Measurements from ENCODE around the gene ROM1. TPM values are rescaled to one million over a fixed set of nuclear protein-coding genes. Genes with fewer than 3 reads are reported as not detected.
"Not testable (repeated sequence)": the region's sequence is repeated elsewhere in the genome, so short reads cannot be mapped to it uniquely, and the experiment has no call there.

Gene ROM1
- total RNA-seq, 1 donor from 2014 or later, result 9.9 TPM

DNA sequence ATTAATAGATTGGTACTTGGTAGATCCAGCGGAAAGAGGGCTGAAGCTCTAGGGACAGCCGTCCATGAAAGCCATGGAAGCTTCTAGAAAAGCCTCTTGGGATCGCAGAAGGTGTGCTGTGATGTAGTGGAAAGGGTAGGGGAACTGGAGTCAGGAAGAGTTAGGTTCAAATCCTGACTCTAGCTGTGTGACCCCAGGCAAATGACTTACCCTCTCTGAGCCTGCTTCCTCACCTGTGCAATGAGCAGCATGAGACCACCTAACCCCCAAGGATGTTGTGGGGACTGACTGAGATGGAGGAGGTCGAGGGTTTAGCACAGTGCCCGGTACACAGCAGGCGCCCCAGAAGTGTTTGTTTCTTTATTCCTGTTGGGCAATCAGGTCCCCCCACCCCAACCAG, 2.7 kb upstream of the ROM1 start:
- no peak for DNase-seq (ENCODE audit: low spot score)

DNA sequence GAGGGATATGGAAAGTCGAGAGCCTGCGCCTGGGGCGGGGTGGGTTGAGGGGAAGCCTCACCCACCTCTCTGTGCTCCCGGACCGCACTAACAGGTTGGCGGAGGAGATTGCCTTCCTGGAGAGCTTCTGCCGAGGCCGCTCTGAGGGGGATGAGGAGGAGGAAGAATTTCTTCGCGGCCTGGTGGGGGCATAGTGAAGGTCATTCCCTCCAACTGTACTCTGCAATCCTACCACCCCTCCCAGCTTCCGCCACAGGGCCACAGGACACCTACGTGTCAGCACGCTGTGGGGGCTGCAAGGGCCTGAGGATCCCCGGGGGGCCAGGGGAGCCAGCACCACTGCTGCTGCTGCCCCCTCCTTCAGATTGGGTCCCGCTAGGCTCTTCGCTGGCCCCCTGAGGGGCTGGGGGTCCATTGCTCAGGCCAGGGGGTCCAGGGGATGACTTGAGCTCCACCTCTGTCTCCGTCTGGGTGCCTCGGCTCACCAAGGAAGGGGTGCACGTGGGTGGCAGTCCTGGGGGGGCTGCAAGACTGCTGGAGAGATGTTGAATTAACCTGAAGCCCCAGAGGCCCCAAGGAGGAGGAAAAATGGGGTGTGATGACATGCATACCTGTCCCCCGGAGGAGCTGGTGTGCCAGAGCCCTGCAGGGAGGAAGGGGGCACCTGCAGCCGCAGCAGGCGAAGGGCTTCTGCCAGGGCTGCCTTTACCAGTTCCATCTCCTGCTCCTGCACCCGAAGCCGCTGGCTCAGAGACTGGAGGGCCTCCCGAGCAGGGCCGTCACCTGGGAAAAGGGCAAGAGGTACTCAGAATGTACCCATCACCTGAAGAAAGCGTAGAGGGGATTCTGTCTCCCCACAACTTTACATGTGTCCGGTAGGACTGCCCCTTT, 2.0 kb upstream of the ROM1 start:
- no peak for DNase-seq (ENCODE audit: low spot score)

DNA sequence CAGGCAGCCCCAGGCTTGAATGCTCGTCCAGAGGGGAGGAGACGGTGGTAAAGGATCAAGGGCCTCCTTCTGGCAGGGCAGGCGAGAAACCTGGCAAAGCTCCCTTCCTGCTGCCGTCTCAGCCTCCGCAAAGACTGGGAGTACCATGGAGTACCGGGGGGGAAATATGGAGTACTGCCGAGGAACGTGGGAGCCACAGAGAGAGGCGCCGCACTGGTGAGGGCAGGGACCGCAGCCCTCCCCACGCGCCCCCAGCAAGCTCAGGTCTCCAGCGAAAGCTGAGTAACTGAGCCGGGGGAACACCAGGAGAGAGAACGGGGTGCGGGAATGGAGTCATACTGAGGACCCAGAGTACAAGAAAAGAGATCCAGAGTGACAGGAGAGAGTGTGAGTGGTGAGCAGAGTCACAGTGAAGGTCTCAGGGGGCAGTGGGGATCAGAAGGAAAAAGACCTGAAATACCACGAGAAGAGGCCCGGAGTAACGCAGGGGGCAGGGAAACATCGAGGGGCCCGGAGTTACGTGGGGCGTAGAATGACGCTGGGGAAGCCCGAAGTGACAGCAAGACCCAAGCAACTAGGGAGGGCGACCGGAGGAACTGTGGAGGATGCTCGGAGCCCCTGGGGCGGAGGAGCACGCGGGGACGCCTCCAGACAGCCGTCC, 1.2 kb upstream of the ROM1 start:
- no peak for DNase-seq (ENCODE audit: low spot score)

DNA sequence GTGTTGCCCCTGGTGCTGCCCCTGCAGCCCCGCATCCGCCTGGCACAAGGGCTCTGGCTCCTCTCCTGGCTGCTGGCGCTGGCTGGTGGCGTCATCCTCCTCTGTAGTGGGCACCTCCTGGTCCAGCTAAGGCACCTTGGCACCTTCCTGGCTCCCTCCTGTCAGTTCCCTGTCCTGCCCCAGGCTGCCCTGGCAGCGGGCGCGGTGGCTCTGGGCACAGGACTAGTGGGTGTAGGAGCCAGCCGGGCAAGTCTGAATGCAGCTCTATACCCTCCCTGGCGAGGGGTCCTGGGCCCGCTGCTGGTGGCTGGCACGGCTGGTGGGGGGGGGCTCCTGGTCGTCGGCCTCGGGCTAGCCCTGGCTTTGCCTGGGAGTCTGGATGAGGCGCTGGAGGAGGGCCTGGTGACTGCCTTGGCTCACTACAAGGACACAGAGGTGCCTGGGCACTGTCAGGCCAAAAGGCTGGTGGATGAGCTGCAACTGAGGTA, 278 bp downstream of the ROM1 start:
- no peak for DNase-seq (ENCODE audit: low spot score)

DNA sequence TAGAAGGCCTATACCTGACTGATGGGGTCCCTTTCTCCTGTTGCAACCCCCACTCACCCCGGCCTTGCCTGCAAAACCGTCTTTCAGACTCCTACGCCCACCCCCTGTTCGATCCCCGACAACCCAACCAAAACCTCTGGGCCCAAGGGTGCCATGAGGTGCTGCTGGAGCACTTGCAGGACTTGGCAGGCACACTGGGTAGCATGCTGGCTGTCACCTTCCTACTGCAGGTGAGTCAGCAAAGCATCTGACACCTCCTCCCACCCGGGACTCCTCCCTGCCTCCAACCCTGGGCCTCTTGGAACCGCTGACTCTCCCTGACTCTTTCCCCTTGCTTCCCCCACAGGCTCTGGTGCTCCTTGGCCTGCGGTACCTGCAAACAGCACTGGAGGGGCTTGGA, 1.2 kb downstream of the ROM1 start:
- peak; percentile 65 for DNase-seq (ENCODE audit: low spot score)

DNA sequence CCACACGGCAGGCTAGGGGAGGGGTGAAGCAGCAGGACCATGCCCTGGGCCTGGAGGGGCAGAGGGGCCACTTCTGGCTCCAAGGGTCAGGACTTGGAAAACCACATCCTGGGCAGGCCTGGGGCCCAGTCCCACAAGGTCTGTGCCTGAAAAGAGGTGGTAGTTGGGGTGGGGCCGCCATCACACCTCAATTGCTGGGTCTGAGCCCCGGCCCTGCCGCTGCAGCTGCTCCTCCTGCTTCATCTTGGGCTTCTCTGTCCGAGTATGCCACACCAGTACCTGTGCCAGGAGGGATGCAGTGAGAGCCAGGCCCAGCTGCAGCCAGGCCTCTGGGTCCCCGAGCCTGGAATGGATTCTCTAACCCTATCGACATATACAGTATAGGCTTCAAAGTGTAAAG, 2.5 kb downstream of the ROM1 start:
- no peak for DNase-seq (ENCODE audit: low spot score)

DNA sequence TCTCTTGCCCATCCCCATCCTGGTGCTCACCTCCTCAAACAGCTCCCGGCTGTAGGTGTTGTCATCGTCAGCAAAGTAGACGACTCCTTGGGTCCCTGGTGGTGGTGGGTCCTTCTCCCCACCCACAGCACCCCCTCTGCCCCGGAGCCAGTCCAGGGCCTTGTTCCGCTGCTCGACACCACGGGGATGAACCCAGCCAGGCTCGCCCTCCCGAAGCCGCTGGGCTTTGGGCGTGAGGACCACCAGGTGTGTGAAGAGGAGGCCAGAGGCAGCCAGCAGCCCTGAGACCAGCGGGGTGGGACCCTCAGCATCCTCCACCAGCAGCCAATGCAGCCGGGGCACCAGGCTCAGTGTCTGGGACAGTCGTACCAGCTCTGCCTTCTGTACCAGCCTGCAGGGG, 3.9 kb downstream of the ROM1 start:
- DNase-seq (ENCODE audit: low spot score), result not testable (repeated sequence)

DNA sequence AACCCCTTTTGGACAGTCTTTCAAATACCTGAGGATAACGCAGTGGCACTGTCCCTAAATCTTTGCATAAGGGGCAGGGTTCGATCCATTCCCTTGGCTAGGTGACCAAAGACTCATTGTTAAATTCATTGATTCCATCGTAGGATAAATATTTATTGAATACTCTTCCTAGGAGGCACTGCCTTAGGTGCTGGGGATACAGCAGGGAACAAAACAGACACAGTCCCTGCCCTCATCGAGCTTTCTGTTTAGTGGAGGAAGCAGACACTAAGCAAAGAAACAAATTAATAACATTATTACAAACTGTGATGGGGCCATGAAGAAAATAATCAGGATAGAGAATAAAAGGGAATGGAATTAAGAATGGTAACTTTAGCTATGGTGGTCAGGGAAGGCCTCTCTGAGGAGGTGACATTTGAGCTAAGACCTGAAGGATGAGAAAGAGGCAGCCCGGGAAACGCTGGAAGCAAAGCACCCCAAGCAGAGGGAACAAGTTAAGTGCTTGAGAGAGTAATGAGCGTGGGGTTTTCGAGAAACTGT, 8.0 kb downstream of the ROM1 start:
- DNase-seq (ENCODE audit: low spot score), result no peak

DNA sequence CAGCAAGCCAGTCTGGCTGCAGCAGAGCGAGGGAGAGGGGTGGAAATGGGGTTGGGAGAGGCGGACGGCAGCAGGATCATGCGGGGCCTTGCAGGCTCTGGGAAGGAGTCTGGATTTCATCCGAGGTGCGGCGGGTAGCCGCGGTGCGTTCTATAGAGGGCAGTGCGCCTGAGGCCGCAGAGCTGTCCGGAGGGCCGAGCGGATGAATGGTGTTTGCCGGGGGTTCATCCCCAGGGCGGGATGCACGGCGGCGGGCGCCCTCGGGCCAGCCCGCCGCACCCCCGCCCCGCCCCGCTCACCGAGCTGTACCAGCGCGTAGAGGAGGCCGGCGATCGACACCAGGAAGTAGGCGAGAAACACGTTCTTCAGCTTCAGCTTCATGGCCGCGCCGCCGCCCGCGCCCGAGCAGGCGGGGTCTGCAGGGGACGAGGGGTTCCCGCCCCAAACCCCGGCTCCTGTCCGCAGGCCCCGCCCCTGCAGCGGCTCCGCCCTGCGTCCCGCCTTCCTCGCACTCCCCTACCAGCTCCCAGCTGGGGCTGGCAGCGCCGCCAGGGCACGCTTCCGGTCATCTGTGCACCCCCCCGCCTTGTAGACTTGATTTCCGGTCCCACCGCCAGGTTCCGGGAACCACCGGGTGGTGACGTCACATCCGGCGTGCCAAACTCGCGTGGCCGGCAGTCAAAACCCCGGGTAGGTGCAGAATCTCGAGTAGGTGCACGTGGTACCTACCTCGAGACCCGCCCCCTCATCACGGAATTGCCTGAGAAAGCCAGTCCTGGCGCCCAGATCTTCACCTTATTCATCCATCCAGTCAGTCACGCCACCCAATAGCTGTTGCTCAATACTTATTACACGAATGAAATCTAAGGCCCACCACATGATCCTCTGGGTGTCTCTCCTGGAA, 8.8 kb downstream of the ROM1 start, which contains the start of gene B3GAT3:
Gene B3GAT3, minus strand, starts transcription at position 420 of the 904 bp plus-strand sequence. Its CDS starts 39 bp downstream, at position 381.
- peak; percentile 98 for DNase-seq (ENCODE audit: low spot score)

DNA sequence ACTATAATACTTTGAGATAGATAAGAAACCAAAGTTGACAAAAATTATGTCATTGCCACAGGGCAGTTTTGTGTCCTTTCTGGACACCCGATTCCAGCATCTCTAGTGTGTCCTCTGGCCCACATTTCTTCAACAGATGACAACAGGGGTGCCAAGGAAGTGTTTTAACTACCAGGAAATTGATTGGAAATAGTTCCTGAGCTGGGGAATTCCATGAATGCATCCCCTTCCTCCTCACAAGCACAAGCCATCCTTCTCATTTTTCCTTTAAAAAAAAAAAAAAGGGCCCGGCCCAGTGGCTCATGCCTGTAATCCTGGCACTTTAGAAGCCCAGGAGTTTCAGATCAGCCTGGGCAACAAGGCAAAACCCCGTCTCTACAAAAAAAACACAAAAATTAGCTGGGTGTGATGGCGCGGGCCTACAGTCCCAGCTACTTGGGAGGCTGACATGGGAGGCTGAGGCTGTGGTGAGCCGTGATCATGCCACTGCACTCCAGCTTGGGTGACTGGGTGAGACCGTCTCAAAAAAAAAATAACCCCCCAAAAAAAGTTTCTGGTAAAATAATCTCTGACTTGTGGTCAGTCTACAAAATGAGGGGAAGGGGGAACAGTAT, 9.5 kb downstream of the ROM1 start:
- no peak for DNase-seq (ENCODE audit: low spot score)

DNA sequence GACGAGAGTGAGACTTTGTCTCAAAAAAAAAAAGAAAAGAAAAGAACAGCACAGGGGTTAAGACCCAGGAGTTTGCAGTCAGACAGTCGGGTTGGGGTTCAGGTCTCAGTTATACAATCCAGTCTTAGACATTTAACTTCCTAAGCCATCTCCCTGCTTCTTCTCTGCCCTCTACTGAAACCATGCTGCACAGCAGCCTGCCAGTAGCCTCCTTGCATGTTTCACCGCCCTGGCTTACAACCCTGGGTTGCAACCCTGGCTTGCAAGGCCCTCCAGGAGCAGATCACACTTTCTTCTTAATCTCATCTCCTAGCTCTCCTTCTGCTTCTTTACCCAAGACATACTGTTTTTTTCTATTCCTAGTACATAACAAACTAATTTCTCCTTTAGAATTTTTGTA, 14.7 kb downstream of the ROM1 start:
- DNase-seq (ENCODE audit: low spot score), result no peak

DNA sequence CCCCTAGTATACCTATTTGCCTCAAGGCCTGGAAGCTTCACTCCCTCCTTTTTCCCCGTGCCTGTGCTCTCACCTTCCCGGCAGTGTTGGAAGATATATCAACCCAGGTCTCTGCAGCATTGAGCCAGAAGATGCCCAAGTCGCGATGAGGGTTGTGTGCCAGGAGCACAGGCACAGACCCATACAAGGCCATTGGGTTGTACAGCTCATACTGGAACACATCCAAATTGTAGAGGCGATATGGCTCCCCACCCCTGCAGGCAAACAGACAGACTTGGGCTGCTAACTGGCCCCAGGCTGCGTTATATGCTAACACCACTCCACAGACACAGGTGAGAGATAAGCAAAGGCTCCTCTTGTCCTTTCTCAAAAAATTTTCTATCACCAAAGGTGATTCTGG, 19.4 kb downstream of the ROM1 start:
- no peak for DNase-seq (ENCODE audit: low spot score)

DNA sequence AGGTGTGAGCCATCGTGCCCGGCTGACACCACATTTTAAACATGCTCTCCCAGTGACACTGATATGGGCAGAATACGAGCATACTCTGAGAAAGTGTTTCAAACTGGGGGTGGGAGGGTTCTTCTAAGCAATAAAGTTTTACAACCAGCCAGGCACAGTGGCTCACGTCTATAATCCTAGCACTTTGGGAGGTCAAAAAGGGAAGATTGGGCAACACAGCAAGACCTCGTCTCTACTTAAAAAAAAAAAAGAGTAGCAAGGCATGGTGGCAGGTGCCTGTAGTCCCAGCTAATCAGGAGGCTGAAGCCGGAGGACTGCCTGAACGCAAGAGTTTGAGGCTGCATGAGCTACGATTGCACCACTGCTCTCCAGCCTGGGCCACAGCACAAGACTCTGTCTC, 31.2 kb downstream of the ROM1 start:
- no peak for DNase-seq (ENCODE audit: low spot score)

DNA sequence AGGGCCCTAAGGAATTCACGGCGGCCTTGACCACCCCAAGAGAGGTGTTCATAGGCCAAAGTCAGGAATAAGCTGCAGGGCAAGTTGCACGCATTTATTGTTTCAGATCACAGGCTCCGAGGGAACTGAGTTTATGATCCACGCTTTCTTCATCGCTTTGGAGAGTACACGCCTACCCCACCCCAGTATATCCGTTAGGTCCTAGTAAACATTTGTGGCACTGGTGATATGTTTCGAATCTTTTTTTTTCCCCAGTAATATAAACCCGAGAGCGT, 32.6 kb downstream of the ROM1 start:
- no peak for DNase-seq (ENCODE audit: low spot score)

DNA sequence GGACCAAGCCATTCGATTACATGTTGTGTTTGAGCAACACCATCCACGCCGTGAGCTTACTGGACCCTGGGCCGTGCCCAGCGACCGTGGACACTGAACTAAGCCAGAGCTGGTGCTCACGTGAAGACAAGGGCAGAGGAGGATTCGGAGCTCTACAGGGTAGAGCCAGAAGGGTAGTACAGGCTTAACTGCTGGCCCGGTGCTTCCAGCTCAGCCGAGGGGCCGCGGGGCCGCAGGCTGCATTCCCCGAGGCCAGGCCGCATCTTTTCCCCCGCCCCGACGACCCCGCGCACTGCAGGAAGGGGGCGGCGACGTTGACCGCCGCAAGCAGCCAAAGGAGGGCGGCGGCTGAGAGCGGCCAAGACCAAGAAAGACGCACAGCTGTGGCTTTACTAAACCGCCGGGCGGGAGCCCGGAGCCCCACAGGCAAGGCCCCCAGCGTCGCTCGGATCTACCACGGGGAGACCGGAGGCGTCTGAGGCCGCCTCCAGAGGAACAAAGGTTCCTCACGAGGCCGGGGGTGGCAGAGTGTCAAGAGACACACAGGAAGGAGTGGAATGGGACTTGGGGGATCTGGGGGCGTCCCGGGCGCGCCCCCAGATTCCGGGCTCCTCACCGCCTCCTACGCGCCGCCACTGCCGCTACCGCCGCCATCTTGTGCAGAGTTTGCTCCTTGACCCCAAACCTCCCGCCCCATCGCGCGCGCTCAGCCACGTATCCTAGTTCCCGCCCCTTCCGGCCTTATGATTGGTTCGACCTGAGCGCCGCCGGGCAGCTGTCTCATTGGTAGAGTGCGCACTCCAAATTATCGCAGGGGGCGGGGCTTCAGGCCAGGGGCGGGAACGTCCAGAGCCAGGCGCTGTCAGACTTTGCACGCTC, 33.1 kb downstream of the ROM1 start, which contains the start of gene GANAB:
Gene GANAB, minus strand, starts transcription at position 668 of the 879 bp plus-strand sequence. Its CDS starts 14 bp downstream, at position 654.
- peak; percentile 99 for DNase-seq (ENCODE audit: low spot score)

DNA sequence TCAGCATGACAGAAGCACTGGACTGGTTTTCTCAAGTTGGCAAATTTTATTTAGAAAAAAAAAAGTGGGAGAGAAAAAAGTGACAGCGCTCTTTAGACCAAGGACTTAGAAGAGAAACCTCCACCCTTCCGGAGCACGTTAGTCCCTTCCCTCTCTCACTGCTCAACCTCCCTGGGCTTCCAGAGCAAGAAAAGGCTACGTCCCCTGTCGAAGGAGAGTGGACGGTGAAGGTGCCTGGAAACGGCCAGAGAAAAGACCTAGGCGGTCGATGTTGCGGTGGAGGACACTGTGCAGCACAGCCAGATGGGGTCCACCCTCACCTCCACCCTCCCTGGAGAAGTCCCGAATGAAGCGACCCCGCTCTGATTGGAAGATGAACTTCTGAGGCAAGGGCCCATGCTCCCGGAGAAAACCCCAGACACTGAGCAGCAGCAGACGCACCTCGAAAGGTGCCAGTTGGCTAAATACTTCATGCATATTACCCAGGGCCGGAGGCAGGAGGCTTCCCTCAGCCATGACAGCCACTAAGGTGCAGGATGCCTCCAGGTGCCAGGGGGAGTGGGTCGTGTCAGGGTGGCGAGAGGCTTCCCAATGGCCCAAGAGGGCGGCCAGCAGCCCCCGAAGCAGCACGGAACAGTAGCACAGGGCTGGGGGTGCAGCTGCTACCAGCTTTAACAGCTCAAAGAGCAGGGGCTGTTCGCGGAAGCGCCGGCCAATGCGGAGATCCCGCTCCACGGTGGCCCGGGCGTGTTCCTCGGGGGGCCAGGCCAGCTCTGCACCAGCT, 34.0 kb downstream of the ROM1 start:
- no peak for DNase-seq (ENCODE audit: low spot score)

DNA sequence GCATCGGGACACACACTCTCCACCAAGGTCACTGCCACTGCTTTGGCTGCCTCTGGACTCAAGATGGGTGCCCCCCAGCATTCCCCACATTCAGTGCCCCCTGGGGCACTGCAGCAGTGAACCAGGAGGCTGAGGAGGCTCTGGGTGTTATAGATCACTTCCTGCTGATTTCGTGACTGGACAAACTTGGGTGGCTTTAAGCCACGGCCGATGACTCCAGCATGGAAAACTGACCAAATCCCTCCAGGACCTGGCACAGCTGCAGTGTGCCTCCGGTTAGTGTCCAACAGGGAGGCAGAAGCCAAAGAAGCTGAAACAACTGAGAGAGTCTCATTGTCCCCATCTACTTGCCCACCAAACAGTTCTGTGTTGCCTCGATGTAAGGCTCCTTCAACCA, 34.5 kb downstream of the ROM1 start:
- DNase-seq (ENCODE audit: low spot score), result no peak

DNA sequence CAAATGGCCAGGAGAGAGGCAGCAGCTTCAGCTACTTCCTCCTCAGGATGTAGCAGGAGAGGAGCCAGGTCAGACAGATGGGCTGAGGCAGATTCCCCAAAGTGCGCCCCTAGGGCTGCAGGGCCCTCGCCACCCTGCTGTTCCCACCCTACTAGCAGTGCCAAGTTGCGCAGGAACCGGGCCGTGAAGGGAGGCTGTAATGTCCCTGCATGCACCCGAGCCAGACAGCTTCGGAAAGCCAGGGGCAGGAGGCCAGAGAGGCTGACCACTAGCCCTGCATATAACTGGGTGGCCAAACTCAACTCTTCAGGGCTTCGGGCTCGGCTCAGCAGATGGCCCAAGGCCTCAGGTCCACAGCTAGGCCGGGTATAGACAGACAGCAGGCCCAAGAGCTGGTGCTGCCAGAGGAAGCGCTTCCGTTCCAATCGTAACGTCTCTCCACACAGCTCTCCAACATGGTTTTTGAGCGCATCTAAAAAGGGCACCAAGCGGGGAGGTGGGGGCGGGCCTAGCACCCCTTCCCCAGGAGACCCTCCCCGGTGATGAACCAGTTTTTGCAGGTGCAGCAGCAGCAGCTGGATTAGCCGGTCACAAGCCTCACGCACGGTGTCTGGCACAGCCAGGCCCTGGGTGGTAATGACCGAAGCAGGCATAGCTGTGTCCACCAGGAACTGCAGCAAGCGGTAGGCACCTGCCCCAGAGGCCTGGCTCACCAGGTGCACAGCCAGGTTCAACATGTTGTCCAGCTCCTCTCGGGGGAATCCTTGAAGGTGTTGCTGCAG, 35.3 kb downstream of the ROM1 start:
- no peak for DNase-seq (ENCODE audit: low spot score)

DNA sequence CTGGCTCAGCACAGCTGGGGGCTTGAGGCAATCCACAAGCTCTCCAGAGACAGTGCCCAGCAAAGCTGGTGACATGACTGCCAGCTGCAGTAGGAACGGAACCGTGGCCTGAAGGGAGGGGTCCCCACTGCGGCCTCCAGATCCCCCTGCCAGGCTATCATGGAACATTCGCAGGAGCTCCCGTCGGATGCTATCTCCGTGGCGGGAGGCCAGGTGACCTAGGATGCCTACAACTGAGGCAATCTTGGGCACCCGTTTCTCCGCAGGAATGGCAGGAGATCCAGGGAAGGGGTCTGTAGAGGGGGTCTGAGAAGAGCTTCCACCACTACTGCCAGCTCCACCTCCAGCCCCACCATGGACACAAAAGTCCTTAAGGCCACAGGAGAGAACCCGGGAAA, 35.9 kb downstream of the ROM1 start:
- no peak for DNase-seq (ENCODE audit: low spot score)

Data from mucosa of gallbladder (tissue), 1 donor.